Suppressor macrophage treated with lipopolysaccharide for 4 hours (primary cell): ENCODE results near the gene CDHR4.
"Not testable (repeated sequence)": the region's sequence is repeated elsewhere in the genome, so short reads cannot be mapped to it uniquely, and the experiment has no call there.

Source experiments
- DNase-seq: peaks from one replicate; pipeline ENCODE4 v3.0.0-alpha.2; 2020

The CDHR4 gene

GRCh38 chr3:49799761-49800160, at the start of gene CDHR4:
Gene CDHR4, minus strand, starts transcription at chr3:49799873. Its CDS starts 61 bp downstream, at chr3:49799812.
- no peak for DNase-seq

- DNase-seq: no peak
Observed at GRCh38 chr3:49845694-49846093, 46.0 kb upstream of the CDHR4 start.

- no peak for DNase-seq
Observed at GRCh38 chr3:49844464-49845183, 45.0 kb upstream of the CDHR4 start.

GRCh38 chr3:49842843-49843517, 43.3 kb upstream of the CDHR4 start:
- no peak for DNase-seq

- DNase-seq: no peak
Observed at GRCh38 chr3:49841806-49842205, 42.1 kb upstream of the CDHR4 start.

GRCh38 chr3:49841126-49841696, 41.5 kb upstream of the CDHR4 start:
- no peak for DNase-seq

GRCh38 chr3:49840388-49840787, 40.7 kb upstream of the CDHR4 start:
- no peak for DNase-seq

- DNase-seq: peak; percentile 88
Observed at GRCh38 chr3:49839193-49839809, 39.6 kb upstream of the CDHR4 start.

GRCh38 chr3:49831341-49831740, 31.7 kb upstream of the CDHR4 start:
- DNase-seq: no peak

- DNase-seq: no peak
Observed at GRCh38 chr3:49826016-49826415, 26.3 kb upstream of the CDHR4 start.

GRCh38 chr3:49823131-49823530, 23.5 kb upstream of the CDHR4 start:
- not testable (repeated sequence) for DNase-seq

GRCh38 chr3:49813497-49814174, 14.0 kb upstream of the CDHR4 start, which contains the start of gene UBA7:
Gene UBA7, minus strand, starts transcription at chr3:49813953. Its CDS starts 166 bp downstream, at chr3:49813787.
- DNase-seq: peak; percentile 90

GRCh38 chr3:49812916-49813496, 13.3 kb upstream of the CDHR4 start:
- DNase-seq: no peak

- DNase-seq: no peak
Observed at GRCh38 chr3:49807431-49808114, 7.9 kb upstream of the CDHR4 start.

GRCh38 chr3:49806850-49807249, 7.2 kb upstream of the CDHR4 start:
- no peak for DNase-seq

- DNase-seq: no peak
Observed at GRCh38 chr3:49805897-49806701, 6.4 kb upstream of the CDHR4 start.

GRCh38 chr3:49805367-49805782, 5.7 kb upstream of the CDHR4 start:
- DNase-seq: no peak

GRCh38 chr3:49804141-49805041, 4.7 kb upstream of the CDHR4 start:
- no peak for DNase-seq

GRCh38 chr3:49803465-49804140, 3.9 kb upstream of the CDHR4 start:
- DNase-seq: peak; percentile 38
